ENCODE measurements around the gene GPRC5C. TPM values are rescaled to one million over a fixed set of nuclear protein-coding genes. Genes with fewer than 3 reads are reported as not detected.

The GPRC5C gene
- total and polyA plus RNA-seq, 4 donors: 34.2 to 195 (median 119) TPM

DNA sequence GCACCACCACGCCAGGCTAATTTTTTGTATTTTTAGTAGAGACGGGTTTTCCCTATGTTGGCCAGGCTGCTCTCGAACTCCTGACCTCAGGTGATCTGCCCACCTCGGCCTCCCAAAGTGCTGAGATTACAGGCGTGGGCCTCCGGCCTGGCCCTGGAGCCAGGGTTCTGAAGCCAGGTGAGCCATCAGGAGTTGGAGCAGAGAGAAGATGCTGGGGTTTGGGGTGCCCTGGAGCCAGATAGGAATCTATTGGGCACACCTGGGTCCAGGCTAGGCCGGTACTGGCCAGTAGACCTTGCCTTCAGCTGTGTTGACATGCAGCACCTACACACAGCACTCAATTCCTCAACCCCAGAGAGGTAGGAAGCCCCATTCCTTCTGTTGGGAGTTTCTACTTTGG lies 29.1 kb downstream of the GPRC5C start (continued):
- TF ChIP-seq, protein P1, sequence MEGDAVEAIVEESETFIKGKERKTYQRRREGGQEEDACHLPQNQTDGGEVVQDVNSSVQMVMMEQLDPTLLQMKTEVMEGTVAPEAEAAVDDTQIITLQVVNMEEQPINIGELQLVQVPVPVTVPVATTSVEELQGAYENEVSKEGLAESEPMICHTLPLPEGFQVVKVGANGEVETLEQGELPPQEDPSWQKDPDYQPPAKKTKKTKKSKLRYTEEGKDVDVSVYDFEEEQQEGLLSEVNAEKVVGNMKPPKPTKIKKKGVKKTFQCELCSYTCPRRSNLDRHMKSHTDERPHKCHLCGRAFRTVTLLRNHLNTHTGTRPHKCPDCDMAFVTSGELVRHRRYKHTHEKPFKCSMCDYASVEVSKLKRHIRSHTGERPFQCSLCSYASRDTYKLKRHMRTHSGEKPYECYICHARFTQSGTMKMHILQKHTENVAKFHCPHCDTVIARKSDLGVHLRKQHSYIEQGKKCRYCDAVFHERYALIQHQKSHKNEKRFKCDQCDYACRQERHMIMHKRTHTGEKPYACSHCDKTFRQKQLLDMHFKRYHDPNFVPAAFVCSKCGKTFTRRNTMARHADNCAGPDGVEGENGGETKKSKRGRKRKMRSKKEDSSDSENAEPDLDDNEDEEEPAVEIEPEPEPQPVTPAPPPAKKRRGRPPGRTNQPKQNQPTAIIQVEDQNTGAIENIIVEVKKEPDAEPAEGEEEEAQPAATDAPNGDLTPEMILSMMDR (IDR thresholded peaks at IDR 0.05; ENCODE audit: low read depth, low read length, missing input control): no peak
- TF ChIP-seq RXRA (IDR thresholded peaks at IDR 0.05) (no peak), FOXA2 (IDR thresholded peaks at IDR 0.05) (no peak), JUND (IDR thresholded peaks at IDR 0.05) (no peak), HNF4G (IDR thresholded peaks at IDR 0.05) (no peak)

DNA sequence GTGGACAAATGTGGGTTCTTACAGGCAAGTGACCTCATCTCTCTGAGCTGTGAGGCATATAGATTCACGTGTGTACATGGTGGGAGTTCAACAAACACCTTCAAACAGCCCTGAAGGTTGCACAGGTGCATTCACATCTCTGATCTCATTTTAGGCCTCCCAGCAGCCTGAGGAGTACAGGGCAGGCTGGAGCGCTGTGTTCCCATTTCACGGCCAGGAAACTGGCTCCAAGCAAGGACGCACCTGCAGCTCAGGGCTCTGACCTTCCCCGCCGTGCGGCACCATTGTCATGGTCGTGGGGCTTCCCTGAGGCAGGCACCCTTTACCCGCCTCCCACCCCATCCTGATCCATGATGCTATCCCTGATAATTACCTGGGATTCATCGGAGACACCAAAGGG lies 29.7 kb downstream of the GPRC5C start:
- WGBS: 89% methylated on average over 10 of the region's 10 CpGs
- TF ChIP-seq FOXA2 (IDR thresholded peaks at IDR 0.05) (no peak), RAD21 (IDR thresholded peaks at IDR 0.05) (no peak)
- TF ChIP-seq, protein P2, sequence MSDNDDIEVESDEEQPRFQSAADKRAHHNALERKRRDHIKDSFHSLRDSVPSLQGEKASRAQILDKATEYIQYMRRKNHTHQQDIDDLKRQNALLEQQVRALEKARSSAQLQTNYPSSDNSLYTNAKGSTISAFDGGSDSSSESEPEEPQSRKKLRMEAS (IDR thresholded peaks at IDR 0.05): no peak
- peaks cover 2 to 10% (median 5%) of the 10 kb centered on the region in 4 donors for H3K4me1 ChIP-seq (ENCODE audit: control insufficient read depth in 4 of 4, insufficient read depth in 4 of 4, low read length in 3 of 4)

GRCh38 chr17:74464730-74465377 lies 33.0 kb downstream of the GPRC5C start:
- H3K9me3 ChIP-seq (ENCODE audit: control insufficient read depth in 4 of 4, low read length in 3 of 4): no peaks in the 10 kb centered on the region
- TF ChIP-seq RAD21 (IDR thresholded peaks at IDR 0.05) (no peak), JUND (IDR thresholded peaks at IDR 0.05) (no peak), EGR1 (IDR thresholded peaks at IDR 0.05; ENCODE audit: low read depth in 2 of 2) (no peak), YY1 (IDR thresholded peaks at IDR 0.05) (no peak), TAF1 (conservative IDR thresholded peaks at IDR 0.05) (no peak), RXRA (IDR thresholded peaks at IDR 0.05) (no peak), NR2F2 (IDR thresholded peaks at IDR 0.05) (no peak), HNF4A (conservative IDR thresholded peaks at IDR 0.05) (no peak), SP1 (IDR thresholded peaks at IDR 0.05) (no peak), ZBTB33 (IDR thresholded peaks at IDR 0.05) (no peak), ATF3 (IDR thresholded peaks at IDR 0.05) (no peak), GABPA (IDR thresholded peaks at IDR 0.05 in 1 of 2, conservative IDR thresholded peaks at IDR 0.05 in 1 of 2) (no peak), FOXA1 (IDR thresholded peaks at IDR 0.05) (no peak)
- TF ChIP-seq, protein P1 (IDR thresholded peaks at IDR 0.05; ENCODE audit: low read depth, low read length, missing input control): no peak
- TF ChIP-seq, protein P3, sequence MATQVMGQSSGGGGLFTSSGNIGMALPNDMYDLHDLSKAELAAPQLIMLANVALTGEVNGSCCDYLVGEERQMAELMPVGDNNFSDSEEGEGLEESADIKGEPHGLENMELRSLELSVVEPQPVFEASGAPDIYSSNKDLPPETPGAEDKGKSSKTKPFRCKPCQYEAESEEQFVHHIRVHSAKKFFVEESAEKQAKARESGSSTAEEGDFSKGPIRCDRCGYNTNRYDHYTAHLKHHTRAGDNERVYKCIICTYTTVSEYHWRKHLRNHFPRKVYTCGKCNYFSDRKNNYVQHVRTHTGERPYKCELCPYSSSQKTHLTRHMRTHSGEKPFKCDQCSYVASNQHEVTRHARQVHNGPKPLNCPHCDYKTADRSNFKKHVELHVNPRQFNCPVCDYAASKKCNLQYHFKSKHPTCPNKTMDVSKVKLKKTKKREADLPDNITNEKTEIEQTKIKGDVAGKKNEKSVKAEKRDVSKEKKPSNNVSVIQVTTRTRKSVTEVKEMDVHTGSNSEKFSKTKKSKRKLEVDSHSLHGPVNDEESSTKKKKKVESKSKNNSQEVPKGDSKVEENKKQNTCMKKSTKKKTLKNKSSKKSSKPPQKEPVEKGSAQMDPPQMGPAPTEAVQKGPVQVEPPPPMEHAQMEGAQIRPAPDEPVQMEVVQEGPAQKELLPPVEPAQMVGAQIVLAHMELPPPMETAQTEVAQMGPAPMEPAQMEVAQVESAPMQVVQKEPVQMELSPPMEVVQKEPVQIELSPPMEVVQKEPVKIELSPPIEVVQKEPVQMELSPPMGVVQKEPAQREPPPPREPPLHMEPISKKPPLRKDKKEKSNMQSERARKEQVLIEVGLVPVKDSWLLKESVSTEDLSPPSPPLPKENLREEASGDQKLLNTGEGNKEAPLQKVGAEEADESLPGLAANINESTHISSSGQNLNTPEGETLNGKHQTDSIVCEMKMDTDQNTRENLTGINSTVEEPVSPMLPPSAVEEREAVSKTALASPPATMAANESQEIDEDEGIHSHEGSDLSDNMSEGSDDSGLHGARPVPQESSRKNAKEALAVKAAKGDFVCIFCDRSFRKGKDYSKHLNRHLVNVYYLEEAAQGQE (IDR thresholded peaks at IDR 0.05): no peak
- TF ChIP-seq, protein P2 (IDR thresholded peaks at IDR 0.05): no peak
- no peak overlapping the region for H3K27ac ChIP-seq (ENCODE audit: low read depth in 1 of 2, low read length in 2 of 2)
- no peak for DNase-seq (ENCODE audit: low spot score)
- H3K36me3 ChIP-seq (ENCODE audit: control insufficient read depth in 4 of 4, insufficient read depth in 3 of 4, low read depth in 1 of 4, low read length in 3 of 4): no peaks in the 10 kb centered on the region
- no peak overlapping the region for H3K9ac ChIP-seq (ENCODE audit: low read depth in 1 of 2, low read length in 2 of 2)
- H3K4me3 ChIP-seq (ENCODE audit: low read depth in 1 of 3, low read length in 3 of 3): no peak overlapping the region
- H3K4me1 ChIP-seq (ENCODE audit: control insufficient read depth in 4 of 4, insufficient read depth in 4 of 4, low read length in 3 of 4): peaks cover 0 to 2% (median 0%) of the 10 kb centered on the region in 4 donors
- no peaks in the 10 kb centered on the region for H3K27me3 ChIP-seq (ENCODE audit: control insufficient read depth in 4 of 4, insufficient read depth in 4 of 4, low read length in 3 of 4)
- WGBS: 92% methylated on average over 7 of the region's 7 CpGs

More for the DNA sequence above, 29.7 kb downstream of the GPRC5C start:
- Histone ChIP-seq H3K9ac (ENCODE audit: low read depth in 1 of 2, low read length in 2 of 2) (no peak overlapping the region), H3K9me3 (ENCODE audit: control insufficient read depth in 4 of 4, low read length in 3 of 4) (no peaks in the 10 kb centered on the region), H3K4me3 (ENCODE audit: low read depth in 1 of 3, low read length in 3 of 3) (no peak overlapping the region), H3K36me3 (ENCODE audit: control insufficient read depth in 4 of 4, insufficient read depth in 3 of 4, low read depth in 1 of 4, low read length in 3 of 4) (no peaks in the 10 kb centered on the region), H3K27me3 (ENCODE audit: control insufficient read depth in 4 of 4, insufficient read depth in 4 of 4, low read length in 3 of 4) (no peaks in the 10 kb centered on the region), H3K27ac (ENCODE audit: low read depth in 1 of 2, low read length in 2 of 2) (no peak overlapping the region)
- DNase-seq (ENCODE audit: low spot score): no peak

Measured in liver (tissue), 9 donors.